Activated CD8-positive, alpha-beta memory T cell treated with anti-CD3 and anti-CD28 coated beads for 24 hours (primary cell): ENCODE results near the gene BHLHA9.
"Not testable (repeated sequence)": the region's sequence is repeated elsewhere in the genome, so short reads cannot be mapped to it uniquely, and the experiment has no call there.

Experiments
- DNase-seq: peaks from one replicate; pipeline ENCODE4 v3.0.0-alpha.2; 2020

The BHLHA9 gene

GRCh38 chr17:1270210-1271029, at the start of gene BHLHA9:
Gene BHLHA9, plus strand, starts transcription at chr17:1270444. Its CDS starts 120 bp downstream, at chr17:1270564.
- DNase-seq: no peak

GRCh38 chr17:1221209-1221608, 49.0 kb upstream of the BHLHA9 start:
- DNase-seq: no peak

GRCh38 chr17:1222321-1222720, 47.9 kb upstream of the BHLHA9 start:
- DNase-seq: no peak

GRCh38 chr17:1223662-1224061, 46.6 kb upstream of the BHLHA9 start:
- no peak for DNase-seq

GRCh38 chr17:1224330-1224729, 45.9 kb upstream of the BHLHA9 start:
- no peak for DNase-seq

GRCh38 chr17:1226308-1226707, 43.9 kb upstream of the BHLHA9 start:
- DNase-seq: no peak

GRCh38 chr17:1227365-1227764, 42.9 kb upstream of the BHLHA9 start:
- DNase-seq: no peak

GRCh38 chr17:1227917-1228780, 42.1 kb upstream of the BHLHA9 start:
- DNase-seq: peak; percentile 66

GRCh38 chr17:1228781-1229348, 41.4 kb upstream of the BHLHA9 start:
- peak; percentile 66 for DNase-seq

- peak; percentile 77 for DNase-seq
These were observed 40.8 kb upstream of the BHLHA9 start for GRCh38 chr17:1229349-1229899.

- peak; percentile 59 for DNase-seq
These were observed 40.2 kb upstream of the BHLHA9 start for GRCh38 chr17:1229900-1230501.

GRCh38 chr17:1231456-1231855, 38.8 kb upstream of the BHLHA9 start:
- no peak for DNase-seq

GRCh38 chr17:1232331-1232730, 37.9 kb upstream of the BHLHA9 start:
- no peak for DNase-seq

GRCh38 chr17:1232786-1233185, 37.5 kb upstream of the BHLHA9 start:
- DNase-seq: no peak

GRCh38 chr17:1234455-1234854, 35.8 kb upstream of the BHLHA9 start:
- no peak for DNase-seq

GRCh38 chr17:1237471-1237870, 32.8 kb upstream of the BHLHA9 start:
- no peak for DNase-seq

- no peak for DNase-seq
These were observed 31.0 kb upstream of the BHLHA9 start for GRCh38 chr17:1239210-1239609.

GRCh38 chr17:1240426-1240825, 29.8 kb upstream of the BHLHA9 start:
- DNase-seq: not testable (repeated sequence)

- DNase-seq: no peak
These were observed 28.3 kb upstream of the BHLHA9 start for GRCh38 chr17:1241929-1242328.

GRCh38 chr17:1244606-1245012, 25.6 kb upstream of the BHLHA9 start:
- no peak for DNase-seq

- no peak for DNase-seq
These were observed 18.2 kb upstream of the BHLHA9 start for GRCh38 chr17:1251866-1252608.

- no peak for DNase-seq
These were observed 15.2 kb upstream of the BHLHA9 start for GRCh38 chr17:1255041-1255440.
